H54 (cell line): ENCODE measurements around the gene GSTCD.

ENCODE experiments used
- DNase-seq: peaks from one replicate; pipeline ENCODE4 v3.0.0; 2011; ENCODE audit warnings: low spot score, mixed read lengths; ENCODE audit not compliant: insufficient read length
- FAIRE-seq: peaks from 3 replicates; lab custom pipeline; 2011; peaks lifted over from hg19 to GRCh38; lab: Jason Lieb, UNC
- POLR2A ChIP-seq: IDR thresholded peaks from 2 replicates; pipeline ENCODE4 v1.6.1; 2011; ENCODE audit warnings: low read depth, mild to moderate bottlenecking, low read length

The GSTCD gene

GRCh38 chr4:105858466-105859040 is 150.0 kb downstream of the GSTCD start:
- no peak for TF ChIP-seq POLR2A
- no peak for FAIRE-seq
- DNase-seq = no peak

GRCh38 chr4:105859233-105859632 is 150.6 kb downstream of the GSTCD start:
- FAIRE-seq = no peak
- no peak for TF ChIP-seq POLR2A
- DNase-seq = peak; percentile 4

- no peak for FAIRE-seq
- no peak for DNase-seq
- TF ChIP-seq POLR2A = no peak
Observed at GRCh38 chr4:105870963-105871362, 162.4 kb downstream of the GSTCD start.

GRCh38 chr4:105871997-105872396 is 163.4 kb downstream of the GSTCD start:
- DNase-seq (no peak), FAIRE-seq (no peak)
- TF ChIP-seq POLR2A = no peak

- no peak for FAIRE-seq
- TF ChIP-seq POLR2A = no peak
- no peak for DNase-seq
Observed at GRCh38 chr4:105875233-105875632, 166.6 kb downstream of the GSTCD start.

GRCh38 chr4:105878668-105879067 is 170.1 kb downstream of the GSTCD start:
- no peak for TF ChIP-seq POLR2A
- DNase-seq (no peak), FAIRE-seq (no peak)

GRCh38 chr4:105887508-105887907 is 178.9 kb downstream of the GSTCD start:
- TF ChIP-seq POLR2A = no peak
- no peak for FAIRE-seq
- DNase-seq = no peak

GRCh38 chr4:105894660-105895582 is 186.3 kb downstream of the GSTCD start, which contains the start of gene NPNT:
TSS of gene NPNT (plus strand) at chr4:105895471. CDS start at chr4:105895653, 182 bp downstream.
- no peak for FAIRE-seq
- DNase-seq = no peak
- TF ChIP-seq POLR2A = no peak

GRCh38 chr4:105895583-105896460 is 187.2 kb downstream of the GSTCD start:
- no peak for DNase-seq
- FAIRE-seq = no peak
- no peak for TF ChIP-seq POLR2A

GRCh38 chr4:105896461-105896942 is 187.9 kb downstream of the GSTCD start:
- FAIRE-seq = no peak
- TF ChIP-seq POLR2A = no peak
- no peak for DNase-seq
